GM12878 (cell line): ENCODE data around the gene LAMA4. TPM values are rescaled to one million over a fixed set of nuclear protein-coding genes. Genes with fewer than 3 reads are reported as not detected.

Source experiments
- ATAC-seq: fragments of 200-7000 bp; cut with Tn5 transposase; 3 replicates; pipeline ENCODE4 v1.9.1; 2020; ENCODE audit warnings: mild to moderate bottlenecking, moderate library complexity
- BruUV-seq: library from RNA; stranded (reverse); fragments of 400-500 nt; replicated peaks from 2 replicates; lab custom pipeline; 2021; lab: Mats Ljungman, UMichigan
- CTCF ChIA-PET: fragments of 300-600 bp; sonication (Branson Sonifier 250); formaldehyde crosslinking; extraction: SDS; loops from one replicate; lab custom pipeline; 2021; ENCODE audit warnings: inconsistent platforms; lab: Yijun Ruan, JAX
- POLR2A ChIA-PET: fragments of 350-600 bp; formaldehyde crosslinking; extraction: SDS; loops from one replicate; lab custom pipeline; 2021; ENCODE audit warnings: inconsistent platforms; lab: Charles Lee
- RAD21 ChIA-PET: fragments of 300-600 bp; sonication (Branson Sonifier 250); formaldehyde crosslinking; loops from one replicate; lab custom pipeline; 2023; ENCODE audit warnings: antibody characterized with exemption; ENCODE audit not compliant: unreplicated experiment; lab: Charles Lee
- SMC1A ChIA-PET: fragments of 300-600 bp; sonication (Branson Sonifier 250); formaldehyde crosslinking; loops from one replicate; lab custom pipeline; 2023; ENCODE audit not compliant: unreplicated experiment, uncharacterized antibody; lab: Charles Lee
- DNase-seq: peaks from one replicate; pipeline ENCODE4 v3.0.0-alpha.2; 2011; ENCODE audit warnings: low read depth, low spot score
- FAIRE-seq: peaks from 3 replicates; lab custom pipeline; 2011; peaks lifted over from hg19 to GRCh38; lab: Jason Lieb, UNC
- H2AFZ ChIP-seq: 2 replicates; pipeline ENCODE4 v1.6.0; 2011; ENCODE audit warnings: low read depth, low read length, control low read depth; ENCODE audit not compliant: control insufficient read depth
- H3K27ac ChIP-seq: 2 replicates; pipeline ENCODE4 v1.5.1; 2011; ENCODE audit warnings: control low read depth; ENCODE audit not compliant: control insufficient read depth, insufficient read depth
- H3K27me3 ChIP-seq, 2 experiments: replicated peaks in 1 of 2; 2 replicates each; pipeline versions ENCODE4 v1.6.0 to v1.6.1; 2011; ENCODE audit warnings: low read length in 1 of 2; ENCODE audit not compliant: control insufficient read depth in 2 of 2, insufficient read depth in 2 of 2
- H3K36me3 ChIP-seq, 2 experiments: 2 replicates each; pipeline ENCODE4 v1.5.1; 2011; ENCODE audit warnings: low read length in 1 of 2; ENCODE audit not compliant: control insufficient read depth in 2 of 2, insufficient read depth in 2 of 2
- H3K4me1 ChIP-seq: 2 replicates; pipeline ENCODE4 v1.6.1; 2011; ENCODE audit warnings: mild to moderate bottlenecking, low read length, moderate library complexity, mixed read lengths; ENCODE audit not compliant: control insufficient read depth, insufficient read depth
- H3K4me2 ChIP-seq: 2 replicates; pipeline ENCODE4 v1.6.0; 2011; ENCODE audit warnings: control low read depth; ENCODE audit not compliant: control insufficient read depth, insufficient read depth
- H3K4me3 ChIP-seq: fragments of 200-600 bp; sonication (generic); 2 replicates; pipeline ENCODE4 v1.5.1; 2016
- H3K79me2 ChIP-seq: 2 replicates; pipeline ENCODE4 v1.6.0; 2011; ENCODE audit warnings: low read length; ENCODE audit not compliant: control insufficient read depth, insufficient read depth
- H3K9ac ChIP-seq: 2 replicates; pipeline ENCODE4 v1.8.0; 2011; ENCODE audit warnings: low read length, control low read depth, mixed read lengths; ENCODE audit not compliant: control insufficient read depth, insufficient read depth
- H3K9me3 ChIP-seq: replicated peaks from 3 replicates; pipeline ENCODE4 v1.5.1; 2011; ENCODE audit warnings: mild to moderate bottlenecking, low read length; ENCODE audit not compliant: control insufficient read depth, insufficient read depth
- H4K20me1 ChIP-seq: 2 replicates; pipeline ENCODE4 v1.6.0; 2011; ENCODE audit not compliant: control insufficient read depth, insufficient read depth
- BHLHE40 ChIP-seq, 2 experiments: fragments of 450-650 bp in 1 of 2; IDR thresholded peaks; 2 replicates each; pipeline ENCODE4 v1.6.1; 2011 to 2017; ENCODE audit warnings: low read depth in 2 of 2, borderline replicate concordance in 1 of 2, improper control_type of control experiment in 1 of 2, low read length in 1 of 2, mild to moderate bottlenecking in 1 of 2
- CREM ChIP-seq: IDR thresholded peaks from 2 replicates; pipeline ENCODE4 v1.6.1; 2014; ENCODE audit warnings: antibody characterized with exemption, low read depth
- EED ChIP-seq: sonication (generic); IDR thresholded peaks from 2 replicates; pipeline ENCODE4 v1.6.1; 2016; ENCODE audit warnings: antibody characterized with exemption, low read depth
- EP300 ChIP-seq, 2 experiments: fragments of 150-350 bp in 1 of 2; IDR thresholded peaks; 2 replicates each; pipeline ENCODE4 v1.6.1; 2011 to 2012; ENCODE audit warnings: low read depth in 2 of 2, low read length in 2 of 2, borderline replicate concordance in 1 of 2, improper control_type of control experiment in 1 of 2, inconsistent platforms in 1 of 2; ENCODE audit not compliant: control insufficient read depth in 1 of 2
- ESRRA ChIP-seq: IDR thresholded peaks from 2 replicates; pipeline ENCODE4 v1.6.1; 2012; ENCODE audit warnings: mild to moderate bottlenecking, low read length, improper control_type of control experiment
- IKZF1 ChIP-seq: fragments of 450-650 bp; conservative IDR thresholded peaks from 2 replicates; pipeline ENCODE4 v1.6.1; 2017; ENCODE audit warnings: antibody characterized with exemption, mild to moderate bottlenecking
- NFIC ChIP-seq: IDR thresholded peaks from 2 replicates; pipeline ENCODE4 v1.6.1; 2012; ENCODE audit warnings: low read depth, mild to moderate bottlenecking, inconsistent platforms, low read length, moderate library complexity
- POLR2AphosphoS2 ChIP-seq: IDR thresholded peaks from 2 replicates; pipeline ENCODE4 v1.6.1; 2011; ENCODE audit warnings: low read depth, mild to moderate bottlenecking, low read length, improper control_type of control experiment, moderate library complexity
- RB1 ChIP-seq: fragments of 450-650 bp; formaldehyde crosslinking; IDR thresholded peaks from 2 replicates; pipeline ENCODE4 v1.6.1; 2017; ENCODE audit warnings: mild to moderate bottlenecking, borderline replicate concordance
- ZNF217 ChIP-seq: fragments of 450-650 bp; IDR thresholded peaks from 2 replicates; pipeline ENCODE4 v1.6.1; 2017; ENCODE audit warnings: antibody characterized with exemption, mild to moderate bottlenecking
- WGBS: methylation state at CpG from one replicate; pipeline ENCODE4 v1.1.6; 2016; ENCODE audit warnings: low lambda C conversion rate; ENCODE audit not compliant: insufficient replicate concordance, insufficient coverage; ENCODE audit errors: missing lambda C conversion rate; 5-methylcytosine and 5-hydroxymethylcytosine counted together
- in situ Hi-C: fragments of 300-500 bp; cut with MboI; formaldehyde crosslinking; loops from 9 replicates; pipeline ENCODE4 v1.14.3; 2018; ENCODE audit warnings: mixed read lengths
- intact Hi-C: fragments of 100-400 bp; cut with micrococcal nuclease; formaldehyde crosslinking; loops from one replicate; pipeline ENCODE4 v1.14.2; 2022; ENCODE audit not compliant: unreplicated experiment
- polyA plus RNA-seq, 11 experiments: library from polyadenylated mRNA; depleted of rRNA in 4 of 11; unstranded in 6 of 11; stranded (reverse) in 5 of 11; fragments of >200 nt; fragmentation: Nextera tagmentation in 4 of 11; fragmentation: Illumina TruSeq in 1 of 11; extraction: Ambion mirVana in 4 of 11; extraction: Trizol in 1 of 11; gene quantifications; 1 replicate in 1 of 11; 2 replicates in 10 of 11; pipeline versions ENCODE4 v1.2.1 to v1.2.3, GENCODE V29; 2011 to 2016; ENCODE audit warnings: inconsistent platforms in 2 of 11, missing spikeins in 2 of 11, low read depth in 1 of 11
- total RNA-seq, 4 experiments: library from RNA; depleted of rRNA in 3 of 4; stranded (reverse); fragments of >200 nt in 3 of 4; fragmentation: Illumina TruSeq in 1 of 4; extraction: Trizol in 1 of 4; gene quantifications; 2 replicates each; pipeline versions ENCODE4 v1.2.1 to v1.2.3, GENCODE V29; 2013 to 2021
- TF ChIP-seq, protein P1 (sequence below): fragments of 450-650 bp; conservative IDR thresholded peaks from 2 replicates; pipeline ENCODE4 v1.6.1; 2017; ENCODE audit warnings: mild to moderate bottlenecking, moderate library complexity
- TF ChIP-seq, protein P2 (sequence below): fragments of 150-350 bp; IDR thresholded peaks from 2 replicates; pipeline ENCODE4 v1.6.1; 2014; ENCODE audit warnings: mild to moderate bottlenecking, low read depth, low read length
- TF ChIP-seq, protein P3 (sequence below): IDR thresholded peaks from 2 replicates; pipeline ENCODE4 v1.6.1; 2012; ENCODE audit warnings: low read depth, low read length, improper control_type of control experiment
- TF ChIP-seq, protein P4 (sequence below): IDR thresholded peaks from 2 replicates; pipeline ENCODE4 v1.6.1; 2012; ENCODE audit warnings: improper control_type of control experiment, low read depth, low read length; ENCODE audit not compliant: insufficient replicate concordance

Gene LAMA4
- total and polyA plus RNA-seq, 10 of the 15 experiments (the other 5 are each of a cell fraction or from before 2014, with no cell fraction given), result 0.11 to 0.21 (median 0.14) TPM; not detected in 7

DNA sequence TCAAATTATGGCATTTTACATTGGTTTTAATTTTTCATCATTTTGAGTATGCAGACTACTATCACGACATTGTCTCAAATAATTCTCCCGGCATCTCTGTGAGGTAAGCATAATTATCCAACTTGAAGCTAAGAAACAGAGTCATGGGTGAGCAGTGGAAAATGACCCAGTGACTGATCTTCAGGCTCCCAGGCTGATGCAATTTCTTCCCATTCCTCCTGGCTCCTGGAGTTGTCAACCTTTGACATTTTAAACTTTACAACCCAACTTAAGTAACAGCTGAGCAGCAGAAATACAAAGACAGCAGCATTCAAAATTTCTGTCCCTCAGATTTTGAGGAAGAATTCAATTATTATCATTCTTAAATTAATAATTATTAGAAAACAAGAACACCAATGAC lies 13.7 kb upstream of the LAMA4 start (continued):
- TF ChIP-seq, protein P1, sequence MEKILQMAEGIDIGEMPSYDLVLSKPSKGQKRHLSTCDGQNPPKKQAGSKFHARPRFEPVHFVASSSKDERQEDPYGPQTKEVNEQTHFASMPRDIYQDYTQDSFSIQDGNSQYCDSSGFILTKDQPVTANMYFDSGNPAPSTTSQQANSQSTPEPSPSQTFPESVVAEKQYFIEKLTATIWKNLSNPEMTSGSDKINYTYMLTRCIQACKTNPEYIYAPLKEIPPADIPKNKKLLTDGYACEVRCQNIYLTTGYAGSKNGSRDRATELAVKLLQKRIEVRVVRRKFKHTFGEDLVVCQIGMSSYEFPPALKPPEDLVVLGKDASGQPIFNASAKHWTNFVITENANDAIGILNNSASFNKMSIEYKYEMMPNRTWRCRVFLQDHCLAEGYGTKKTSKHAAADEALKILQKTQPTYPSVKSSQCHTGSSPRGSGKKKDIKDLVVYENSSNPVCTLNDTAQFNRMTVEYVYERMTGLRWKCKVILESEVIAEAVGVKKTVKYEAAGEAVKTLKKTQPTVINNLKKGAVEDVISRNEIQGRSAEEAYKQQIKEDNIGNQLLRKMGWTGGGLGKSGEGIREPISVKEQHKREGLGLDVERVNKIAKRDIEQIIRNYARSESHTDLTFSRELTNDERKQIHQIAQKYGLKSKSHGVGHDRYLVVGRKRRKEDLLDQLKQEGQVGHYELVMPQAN, result no peak
- no peak for TF ChIP-seq IKZF1
- TF ChIP-seq, all 136 proteins: peak for 0

DNA sequence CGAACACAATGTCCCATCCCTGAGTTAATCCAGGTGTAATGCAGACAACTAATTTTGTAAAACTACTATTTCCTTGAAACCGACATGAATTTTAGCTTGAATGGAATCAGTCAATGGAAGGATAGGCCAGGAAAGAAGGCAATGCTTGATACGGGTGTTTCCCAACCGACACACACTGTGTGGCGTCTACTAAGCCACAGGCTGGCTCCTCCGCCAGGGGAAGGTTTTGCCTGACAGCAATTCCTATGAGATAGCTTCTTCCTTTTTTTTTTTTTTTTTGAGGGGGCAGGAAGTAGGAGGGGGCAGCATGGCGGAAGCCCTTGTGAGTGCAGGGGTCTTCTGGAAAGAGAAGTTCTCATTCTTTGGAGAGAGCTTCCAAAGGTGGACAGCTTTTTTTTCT lies 12.0 kb upstream of the LAMA4 start:
- ChIA-PET POLR2A (no interaction called here), SMC1A (interaction anchor here (0.6 to 1.4 kb wide), 2 partner anchors 87 to 783 kb away, joined by 3 to 5 read pairs; no protein-coding TSS in a partner anchor), RAD21 (interaction anchor here (1.3 kb wide), 1 partner anchor 86 kb away, joined by 4 read pairs; no protein-coding TSS in a partner anchor), CTCF (no interaction called here)
- ATAC-seq (no peak), FAIRE-seq (no peak), DNase-seq (no peak)
- 17% methylated on average over 6 of the region's 7 CpGs for WGBS
- Histone ChIP-seq H3K36me3 (no peaks in the 10 kb centered on the region), H3K27ac (no peak overlapping the region), H3K4me2 (no peak overlapping the region), H3K79me2 (no peaks in the 10 kb centered on the region), H3K9ac (no peak overlapping the region), H3K9me3 (no peaks in the 10 kb centered on the region), H4K20me1 (no peaks in the 10 kb centered on the region), H3K27me3 (no peaks in the 10 kb centered on the region), H3K4me1 (no peaks in the 10 kb centered on the region), H2AFZ (no peak overlapping the region), H3K4me3 (no peak overlapping the region)
- no TSS peak for BruUV-seq
- intact Hi-C loops, result no loop called here
- in situ Hi-C loops, result no loop called here
- TF ChIP-seq, protein P2, sequence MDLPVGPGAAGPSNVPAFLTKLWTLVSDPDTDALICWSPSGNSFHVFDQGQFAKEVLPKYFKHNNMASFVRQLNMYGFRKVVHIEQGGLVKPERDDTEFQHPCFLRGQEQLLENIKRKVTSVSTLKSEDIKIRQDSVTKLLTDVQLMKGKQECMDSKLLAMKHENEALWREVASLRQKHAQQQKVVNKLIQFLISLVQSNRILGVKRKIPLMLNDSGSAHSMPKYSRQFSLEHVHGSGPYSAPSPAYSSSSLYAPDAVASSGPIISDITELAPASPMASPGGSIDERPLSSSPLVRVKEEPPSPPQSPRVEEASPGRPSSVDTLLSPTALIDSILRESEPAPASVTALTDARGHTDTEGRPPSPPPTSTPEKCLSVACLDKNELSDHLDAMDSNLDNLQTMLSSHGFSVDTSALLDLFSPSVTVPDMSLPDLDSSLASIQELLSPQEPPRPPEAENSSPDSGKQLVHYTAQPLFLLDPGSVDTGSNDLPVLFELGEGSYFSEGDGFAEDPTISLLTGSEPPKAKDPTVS, result no peak
- no peak for TF ChIP-seq RB1
- no peak for TF ChIP-seq EED
- TF ChIP-seq NFIC, result no peak
- no peak for TF ChIP-seq ZNF217
- no peak for TF ChIP-seq BHLHE40 (IDR thresholded peaks at IDR 0.05; ENCODE audit: borderline replicate concordance in 1 of 2, low read depth in 2 of 2, low read length in 1 of 2)
- no peak for TF ChIP-seq EP300 (IDR thresholded peaks at IDR 0.05; ENCODE audit: borderline replicate concordance in 1 of 2, control insufficient read depth in 1 of 2, low read depth in 2 of 2, low read length in 2 of 2)
- no peak for TF ChIP-seq ESRRA
- TF ChIP-seq, protein P3, sequence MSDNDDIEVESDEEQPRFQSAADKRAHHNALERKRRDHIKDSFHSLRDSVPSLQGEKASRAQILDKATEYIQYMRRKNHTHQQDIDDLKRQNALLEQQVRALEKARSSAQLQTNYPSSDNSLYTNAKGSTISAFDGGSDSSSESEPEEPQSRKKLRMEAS, result no peak
- TF ChIP-seq, protein P4, sequence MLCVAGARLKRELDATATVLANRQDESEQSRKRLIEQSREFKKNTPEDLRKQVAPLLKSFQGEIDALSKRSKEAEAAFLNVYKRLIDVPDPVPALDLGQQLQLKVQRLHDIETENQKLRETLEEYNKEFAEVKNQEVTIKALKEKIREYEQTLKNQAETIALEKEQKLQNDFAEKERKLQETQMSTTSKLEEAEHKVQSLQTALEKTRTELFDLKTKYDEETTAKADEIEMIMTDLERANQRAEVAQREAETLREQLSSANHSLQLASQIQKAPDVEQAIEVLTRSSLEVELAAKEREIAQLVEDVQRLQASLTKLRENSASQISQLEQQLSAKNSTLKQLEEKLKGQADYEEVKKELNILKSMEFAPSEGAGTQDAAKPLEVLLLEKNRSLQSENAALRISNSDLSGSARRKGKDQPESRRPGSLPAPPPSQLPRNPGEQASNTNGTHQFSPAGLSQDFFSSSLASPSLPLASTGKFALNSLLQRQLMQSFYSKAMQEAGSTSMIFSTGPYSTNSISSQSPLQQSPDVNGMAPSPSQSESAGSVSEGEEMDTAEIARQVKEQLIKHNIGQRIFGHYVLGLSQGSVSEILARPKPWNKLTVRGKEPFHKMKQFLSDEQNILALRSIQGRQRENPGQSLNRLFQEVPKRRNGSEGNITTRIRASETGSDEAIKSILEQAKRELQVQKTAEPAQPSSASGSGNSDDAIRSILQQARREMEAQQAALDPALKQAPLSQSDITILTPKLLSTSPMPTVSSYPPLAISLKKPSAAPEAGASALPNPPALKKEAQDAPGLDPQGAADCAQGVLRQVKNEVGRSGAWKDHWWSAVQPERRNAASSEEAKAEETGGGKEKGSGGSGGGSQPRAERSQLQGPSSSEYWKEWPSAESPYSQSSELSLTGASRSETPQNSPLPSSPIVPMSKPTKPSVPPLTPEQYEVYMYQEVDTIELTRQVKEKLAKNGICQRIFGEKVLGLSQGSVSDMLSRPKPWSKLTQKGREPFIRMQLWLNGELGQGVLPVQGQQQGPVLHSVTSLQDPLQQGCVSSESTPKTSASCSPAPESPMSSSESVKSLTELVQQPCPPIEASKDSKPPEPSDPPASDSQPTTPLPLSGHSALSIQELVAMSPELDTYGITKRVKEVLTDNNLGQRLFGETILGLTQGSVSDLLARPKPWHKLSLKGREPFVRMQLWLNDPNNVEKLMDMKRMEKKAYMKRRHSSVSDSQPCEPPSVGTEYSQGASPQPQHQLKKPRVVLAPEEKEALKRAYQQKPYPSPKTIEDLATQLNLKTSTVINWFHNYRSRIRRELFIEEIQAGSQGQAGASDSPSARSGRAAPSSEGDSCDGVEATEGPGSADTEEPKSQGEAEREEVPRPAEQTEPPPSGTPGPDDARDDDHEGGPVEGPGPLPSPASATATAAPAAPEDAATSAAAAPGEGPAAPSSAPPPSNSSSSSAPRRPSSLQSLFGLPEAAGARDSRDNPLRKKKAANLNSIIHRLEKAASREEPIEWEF, result no peak
- no peak for TF ChIP-seq CREM
- TF ChIP-seq POLR2AphosphoS2, result no peak
